Osteocyte (in vitro differentiated cells): Measurements from ENCODE around the gene ANGPTL7. TPM values are rescaled to one million over a fixed set of nuclear protein-coding genes. Genes with fewer than 3 reads are reported as not detected.

Source experiments
- DNase-seq: peaks from one replicate; pipeline ENCODE4 v3.0.0; 2021; ENCODE audit warnings: mixed read lengths; ENCODE audit not compliant: unreplicated experiment; ENCODE audit errors: extremely low spot score
- H3K27ac Mint-ChIP-seq: one replicate; pipeline ENCODE4 v1.8.0; 2021; ENCODE audit warnings: mild to moderate bottlenecking, mixed read lengths; ENCODE audit not compliant: unreplicated experiment
- H3K27me3 Mint-ChIP-seq: one replicate; pipeline ENCODE4 v1.8.0; 2021; ENCODE audit warnings: mixed read lengths; ENCODE audit not compliant: unreplicated experiment
- H3K36me3 Mint-ChIP-seq: one replicate; pipeline ENCODE4 v1.8.0; 2021; ENCODE audit warnings: mixed read lengths; ENCODE audit not compliant: unreplicated experiment
- H3K4me1 Mint-ChIP-seq: one replicate; pipeline ENCODE4 v1.8.0; 2021; ENCODE audit warnings: mixed read lengths; ENCODE audit not compliant: unreplicated experiment
- H3K4me3 Mint-ChIP-seq: one replicate; pipeline ENCODE4 v1.8.0; 2021; ENCODE audit warnings: mild to moderate bottlenecking, moderate library complexity, mixed read lengths; ENCODE audit not compliant: unreplicated experiment
- H3K9me3 Mint-ChIP-seq: one replicate; pipeline ENCODE4 v1.8.0; 2021; ENCODE audit warnings: mixed read lengths; ENCODE audit not compliant: unreplicated experiment
- CTCF ChIP-seq: fragments of 200-600 bp; sonication (generic); IDR thresholded peaks from 2 replicates; pipeline ENCODE4 v1.5.0; 2021; ENCODE audit warnings: antibody characterized with exemption, mild to moderate bottlenecking, moderate library complexity
- long read RNA-seq: library from polyadenylated mRNA; unstranded; transcript quantifications from one replicate; pipeline ENCODE4 v2.0.0, GENCODE V29; 2021
- total RNA-seq: library from RNA; stranded (reverse); gene quantifications from 2 replicates; pipeline ENCODE4 v1.2.1, GENCODE V29; 2021

The ANGPTL7 gene, protein sequence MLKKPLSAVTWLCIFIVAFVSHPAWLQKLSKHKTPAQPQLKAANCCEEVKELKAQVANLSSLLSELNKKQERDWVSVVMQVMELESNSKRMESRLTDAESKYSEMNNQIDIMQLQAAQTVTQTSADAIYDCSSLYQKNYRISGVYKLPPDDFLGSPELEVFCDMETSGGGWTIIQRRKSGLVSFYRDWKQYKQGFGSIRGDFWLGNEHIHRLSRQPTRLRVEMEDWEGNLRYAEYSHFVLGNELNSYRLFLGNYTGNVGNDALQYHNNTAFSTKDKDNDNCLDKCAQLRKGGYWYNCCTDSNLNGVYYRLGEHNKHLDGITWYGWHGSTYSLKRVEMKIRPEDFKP
- not detected in 2 replicates for total RNA-seq
- long read RNA-seq, partial matches to known transcripts, result 0 of 1 reads
- long read RNA-seq, other reads (novel, unspliced or antisense), result 1 of 1 reads

DNA sequence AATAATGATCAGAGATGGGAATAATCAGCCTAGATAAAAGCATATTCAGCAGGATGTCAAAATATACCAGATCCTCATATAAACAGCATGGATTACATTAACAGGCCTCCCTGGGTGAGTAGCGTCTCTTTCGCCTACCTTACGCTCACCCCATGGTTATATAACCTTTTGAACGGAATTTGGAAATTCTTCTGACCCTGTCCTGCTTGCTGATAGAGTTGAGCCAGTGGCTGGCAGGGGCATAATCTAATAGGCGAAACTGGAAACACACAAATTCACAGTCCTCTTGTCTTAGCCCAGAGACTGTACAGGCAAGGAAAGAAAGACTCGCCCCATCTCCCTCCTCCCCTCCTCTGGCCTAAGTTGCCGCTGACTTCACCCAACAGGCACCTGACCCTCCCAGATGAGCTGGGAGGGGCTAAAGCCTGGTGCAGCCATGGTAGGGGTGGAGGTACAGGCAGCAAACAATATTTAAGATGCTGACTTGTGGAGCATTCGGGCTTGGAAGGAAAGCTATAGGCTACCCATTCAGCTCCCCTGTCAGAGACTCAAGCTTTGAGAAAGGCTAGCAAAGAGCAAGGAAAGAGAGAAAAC is at the start of gene ANGPTL7:
Gene ANGPTL7 (plus strand): TSS at position 498 of the 594 bp plus-strand sequence. CDS start 225 bp downstream, outside the sequence.
- DNase-seq, result no peak
- Mint-ChIP-seq H3K4me3 (no peak within 1 kb of the TSS), H3K9me3 (no peaks in the 10 kb centered on the region), H3K27ac (no peak within 1 kb of the TSS), H3K27me3 (no peaks in the 10 kb centered on the region), H3K36me3 (peaks cover 18% of the 10 kb centered on the region), H3K4me1 (no peaks in the 10 kb centered on the region)
- no peak for TF ChIP-seq CTCF

- H3K4me3 Mint-ChIP-seq, result no peak overlapping the region
- no peaks in the 10 kb centered on the region for H3K27me3 Mint-ChIP-seq
- no peak for DNase-seq
- no peak overlapping the region for H3K27ac Mint-ChIP-seq
- TF ChIP-seq CTCF, result no peak
- no peaks in the 10 kb centered on the region for H3K9me3 Mint-ChIP-seq
- peaks cover 44% of the 10 kb centered on the region for H3K36me3 Mint-ChIP-seq
- H3K4me1 Mint-ChIP-seq, result peaks cover 1% of the 10 kb centered on the region
These were observed 46.4 kb upstream of the ANGPTL7 start for GRCh38 chr1:11142618-11143391.

- peaks cover 41% of the 10 kb centered on the region for H3K36me3 Mint-ChIP-seq
- no peaks in the 10 kb centered on the region for H3K9me3 Mint-ChIP-seq
- no peaks in the 10 kb centered on the region for H3K27me3 Mint-ChIP-seq
- no peak for DNase-seq
- no peak overlapping the region for H3K27ac Mint-ChIP-seq
- H3K4me3 Mint-ChIP-seq, result no peak overlapping the region
- peaks cover 1% of the 10 kb centered on the region for H3K4me1 Mint-ChIP-seq
- no peak for TF ChIP-seq CTCF
These were observed 45.8 kb upstream of the ANGPTL7 start for GRCh38 chr1:11143401-11143800.

DNA sequence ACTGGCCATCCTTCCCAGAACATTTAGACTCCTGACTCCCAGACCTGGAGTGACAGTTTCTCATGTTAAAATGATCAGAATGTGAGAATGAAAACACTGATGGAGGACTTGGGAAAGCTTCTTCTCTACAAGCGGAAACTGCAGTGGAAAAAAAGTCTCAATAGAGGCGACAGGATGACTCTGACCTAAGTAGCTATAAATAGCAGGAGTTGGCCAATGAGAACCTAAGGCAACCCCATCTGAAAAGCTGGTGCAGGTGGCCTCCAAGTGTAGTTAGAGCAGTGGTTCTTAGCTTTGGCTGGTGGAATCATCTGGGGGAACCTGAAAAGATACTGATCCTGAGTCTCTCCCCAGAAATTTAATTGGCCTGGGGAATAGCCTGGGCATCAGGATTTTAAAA is 45.2 kb upstream of the ANGPTL7 start:
- TF ChIP-seq CTCF, result no peak
- no peak overlapping the region for H3K27ac Mint-ChIP-seq
- no peak overlapping the region for H3K4me3 Mint-ChIP-seq
- peaks cover 37% of the 10 kb centered on the region for H3K36me3 Mint-ChIP-seq
- H3K9me3 Mint-ChIP-seq, result no peaks in the 10 kb centered on the region
- H3K27me3 Mint-ChIP-seq, result no peaks in the 10 kb centered on the region
- H3K4me1 Mint-ChIP-seq, result peaks cover 1% of the 10 kb centered on the region
- no peak for DNase-seq
